Liver (tissue), 9 donors: Measurements from ENCODE around the gene MSMP. TPM values are rescaled to one million over a fixed set of nuclear protein-coding genes. Genes with fewer than 3 reads are reported as not detected.

Source experiments
- DNase-seq: peaks from one replicate; pipeline ENCODE4 v3.0.0-alpha.2; 2017; ENCODE audit warnings: low spot score
- H3K27ac ChIP-seq, 2 donors: one replicate each; pipeline ENCODE4 v1.7.0; 2013; ENCODE audit warnings: inconsistent platforms in 2 of 2, low read length in 2 of 2, control low read depth in 1 of 2, low read depth in 1 of 2, mild to moderate bottlenecking in 1 of 2
- H3K27me3 ChIP-seq, 4 donors: one replicate each; pipeline versions ENCODE4 v1.6.1 to v1.7.0; 2013; ENCODE audit warnings: low read length in 3 of 4, inconsistent platforms in 1 of 4, mild to moderate bottlenecking in 1 of 4, moderate library complexity in 1 of 4; ENCODE audit not compliant: control insufficient read depth in 4 of 4, insufficient read depth in 4 of 4
- H3K36me3 ChIP-seq, 4 donors: one replicate each; pipeline versions ENCODE4 v1.6.1 to v1.7.0; 2013; ENCODE audit warnings: low read length in 3 of 4, mild to moderate bottlenecking in 3 of 4, low read depth in 1 of 4, moderate library complexity in 1 of 4; ENCODE audit not compliant: control insufficient read depth in 4 of 4, insufficient read depth in 3 of 4
- H3K4me1 ChIP-seq, 4 donors: one replicate each; pipeline versions ENCODE4 v1.6.1 to v1.7.0; 2013; ENCODE audit warnings: low read length in 3 of 4, mild to moderate bottlenecking in 3 of 4, moderate library complexity in 1 of 4; ENCODE audit not compliant: control insufficient read depth in 4 of 4, insufficient read depth in 4 of 4
- H3K4me3 ChIP-seq, 3 donors: one replicate each; pipeline versions ENCODE4 v1.6.1 to v1.7.0; 2013; ENCODE audit warnings: low read length in 3 of 3, control low read depth in 1 of 3, low read depth in 1 of 3, mild to moderate bottlenecking in 1 of 3
- H3K9ac ChIP-seq, 2 donors: one replicate each; pipeline ENCODE4 v1.7.0; 2013; ENCODE audit warnings: low read length in 2 of 2, mild to moderate bottlenecking in 2 of 2, moderate library complexity in 2 of 2, control low read depth in 1 of 2, low read depth in 1 of 2
- H3K9me3 ChIP-seq, 4 donors: one replicate each; pipeline versions ENCODE4 v1.6.1 to v1.7.0; 2013; ENCODE audit warnings: low read length in 3 of 4; ENCODE audit not compliant: control insufficient read depth in 4 of 4
- ATF3 ChIP-seq: IDR thresholded peaks from 2 replicates; pipeline ENCODE4 v1.6.1; 2016; ENCODE audit warnings: antibody characterized with exemption
- CTCF ChIP-seq: fragments of 150-350 bp; IDR thresholded peaks from 2 replicates; pipeline ENCODE4 v1.5.1; 2017; ENCODE audit warnings: improper control_type of control experiment, low read depth, low read length; ENCODE audit not compliant: missing input control
- EGR1 ChIP-seq, 2 donors: IDR thresholded peaks; 2 replicates each; pipeline ENCODE4 v1.6.1; 2016 to 2018; ENCODE audit warnings: antibody characterized with exemption in 2 of 2, low read depth in 2 of 2
- FOXA2 ChIP-seq: IDR thresholded peaks from 2 replicates; pipeline ENCODE4 v1.6.1; 2016; ENCODE audit warnings: antibody characterized with exemption
- GABPA ChIP-seq, 2 donors: IDR thresholded peaks in 1 of 2; conservative IDR thresholded peaks in 1 of 2; 2 replicates each; pipeline ENCODE4 v1.6.1; 2016; ENCODE audit warnings: antibody characterized with exemption in 2 of 2, mild to moderate bottlenecking in 1 of 2, moderate library complexity in 1 of 2
- HNF4A ChIP-seq, 2 donors: conservative IDR thresholded peaks; 2 replicates each; pipeline ENCODE4 v1.6.1; 2016; ENCODE audit warnings: antibody characterized with exemption in 2 of 2, mild to moderate bottlenecking in 2 of 2
- JUND ChIP-seq, 2 donors: IDR thresholded peaks; 2 replicates each; pipeline ENCODE4 v1.6.1; 2016; ENCODE audit warnings: antibody characterized with exemption in 2 of 2
- RAD21 ChIP-seq, 2 donors: IDR thresholded peaks; 2 replicates each; pipeline ENCODE4 v1.6.1; 2016; ENCODE audit warnings: antibody characterized with exemption in 2 of 2, mild to moderate bottlenecking in 2 of 2
- REST ChIP-seq: IDR thresholded peaks from 2 replicates; pipeline ENCODE4 v1.6.1; 2016; ENCODE audit warnings: antibody characterized with exemption, mild to moderate bottlenecking
- SP1 ChIP-seq: IDR thresholded peaks from 2 replicates; pipeline ENCODE4 v1.6.1; 2018; ENCODE audit warnings: antibody characterized with exemption, mild to moderate bottlenecking
- TAF1 ChIP-seq: conservative IDR thresholded peaks from 2 replicates; pipeline ENCODE4 v1.6.1; 2016; ENCODE audit warnings: antibody characterized with exemption, mild to moderate bottlenecking
- YY1 ChIP-seq: IDR thresholded peaks from 2 replicates; pipeline ENCODE4 v1.6.1; 2016; ENCODE audit warnings: antibody characterized with exemption, mild to moderate bottlenecking
- ZBTB33 ChIP-seq: IDR thresholded peaks from 2 replicates; pipeline ENCODE4 v1.6.1; 2016; ENCODE audit warnings: antibody characterized with exemption
- WGBS: extraction: QIAGEN DNeasy Blood & Tissue Kit; methylation state at CpG from one replicate; pipeline ENCODE4 v1.1.7; 2013; 5-methylcytosine and 5-hydroxymethylcytosine counted together
- polyA plus RNA-seq, 2 donors: library from polyadenylated mRNA; stranded (reverse) in 1 of 2; unstranded in 1 of 2; fragments of 200-250 nt in 1 of 2; fragments of >200 nt in 1 of 2; fragmentation: Nextera tagmentation in 1 of 2; extraction: Ambion mirVana in 1 of 2; gene quantifications; one replicate each; pipeline versions ENCODE4 v1.2.1 to v1.2.3, GENCODE V29; 2013 to 2015
- total RNA-seq, 2 donors: library from RNA; depleted of rRNA; stranded (reverse); fragments of >200 nt; gene quantifications; one replicate each; pipeline ENCODE4 v1.2.3, GENCODE V29; 2014
- donor health status: healthy.
- donor health status: healthy.
- donor health status: healthy.
- donor health status: healthy.
- donor health status: healthy.

Gene MSMP
- total and polyA plus RNA-seq, 4 donors: not detected

GRCh38 chr9:35723908-35724307, 30.2 kb downstream of the MSMP start:
- H3K27me3 ChIP-seq: no peaks in the 10 kb centered on the region
- no peak overlapping the region for H3K27ac ChIP-seq
- 95% methylated on average over 8 of the region's 8 CpGs for WGBS

GRCh38 chr9:35723426-35723825, 30.6 kb downstream of the MSMP start:
- no peak for DNase-seq
- H3K4me1 ChIP-seq: peaks cover 8 to 21% (median 17%) of the 10 kb centered on the region in 4 donors
- no peak overlapping the region for H3K4me3 ChIP-seq
- H3K36me3 ChIP-seq: peaks cover 34 to 71% (median 68%) of the 10 kb centered on the region in 4 donors
- no peaks in the 10 kb centered on the region for H3K9me3 ChIP-seq
- no peaks in the 10 kb centered on the region for H3K27me3 ChIP-seq
- H3K9ac ChIP-seq: no peak overlapping the region
- H3K27ac ChIP-seq: no peak overlapping the region
- no peak for TF ChIP-seq TAF1
- TF ChIP-seq HNF4A (conservative IDR thresholded peaks at IDR 0.05): no peak
- TF ChIP-seq CTCF: no peak
- TF ChIP-seq RAD21 (IDR thresholded peaks at IDR 0.05): no peak
- no peak for TF ChIP-seq GABPA (IDR thresholded peaks at IDR 0.05 in 1 of 2, conservative IDR thresholded peaks at IDR 0.05 in 1 of 2)
- no peak for TF ChIP-seq YY1
- TF ChIP-seq REST: no peak
- no peak for TF ChIP-seq EGR1 (IDR thresholded peaks at IDR 0.05; ENCODE audit: low read depth in 2 of 2)
- no peak for TF ChIP-seq JUND (IDR thresholded peaks at IDR 0.05)
- WGBS: 93% methylated on average over 2 of the region's 2 CpGs

More at GRCh38 chr9:35723908-35724307, 30.2 kb downstream of the MSMP start:
- Histone ChIP-seq H3K9me3 (no peaks in the 10 kb centered on the region), H3K9ac (no peak overlapping the region), H3K36me3 (peaks cover 29 to 66% (median 63%) of the 10 kb centered on the region in 4 donors), H3K4me1 (peaks cover 9 to 26% (median 21%) of the 10 kb centered on the region in 4 donors), H3K4me3 (no peak overlapping the region)
- no peak for DNase-seq
- TF ChIP-seq GABPA (IDR thresholded peaks at IDR 0.05 in 1 of 2, conservative IDR thresholded peaks at IDR 0.05 in 1 of 2): no peak
- TF ChIP-seq CTCF: no peak
- TF ChIP-seq FOXA2: no peak
- TF ChIP-seq RAD21 (IDR thresholded peaks at IDR 0.05): no peak
- TF ChIP-seq ATF3: no peak
- no peak for TF ChIP-seq TAF1
- TF ChIP-seq ZBTB33: no peak
- TF ChIP-seq HNF4A (conservative IDR thresholded peaks at IDR 0.05): no peak
- TF ChIP-seq YY1: no peak
- no peak for TF ChIP-seq SP1
